ENCODE results near the gene NARS2.

DNA sequence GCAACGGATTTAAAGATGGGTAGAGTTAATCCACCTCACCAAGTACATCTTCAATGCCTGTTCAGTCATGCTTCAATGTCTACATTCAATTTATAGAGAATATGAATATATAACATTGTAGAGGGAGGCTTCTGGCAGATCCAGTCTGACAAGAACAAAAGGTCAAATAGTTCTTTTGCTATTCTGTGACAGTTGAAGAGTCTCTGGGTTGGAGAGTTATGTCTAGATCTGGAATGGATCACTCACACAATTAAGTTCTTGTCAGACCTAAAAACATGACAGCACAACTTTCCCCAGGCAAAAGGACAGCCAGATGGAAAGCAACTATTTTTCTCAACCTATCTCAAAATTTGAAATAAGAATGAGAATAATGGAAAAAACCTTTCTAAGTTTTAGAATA lies 141.7 kb downstream of the NARS2 start:
- TF ChIP-seq, protein P1, sequence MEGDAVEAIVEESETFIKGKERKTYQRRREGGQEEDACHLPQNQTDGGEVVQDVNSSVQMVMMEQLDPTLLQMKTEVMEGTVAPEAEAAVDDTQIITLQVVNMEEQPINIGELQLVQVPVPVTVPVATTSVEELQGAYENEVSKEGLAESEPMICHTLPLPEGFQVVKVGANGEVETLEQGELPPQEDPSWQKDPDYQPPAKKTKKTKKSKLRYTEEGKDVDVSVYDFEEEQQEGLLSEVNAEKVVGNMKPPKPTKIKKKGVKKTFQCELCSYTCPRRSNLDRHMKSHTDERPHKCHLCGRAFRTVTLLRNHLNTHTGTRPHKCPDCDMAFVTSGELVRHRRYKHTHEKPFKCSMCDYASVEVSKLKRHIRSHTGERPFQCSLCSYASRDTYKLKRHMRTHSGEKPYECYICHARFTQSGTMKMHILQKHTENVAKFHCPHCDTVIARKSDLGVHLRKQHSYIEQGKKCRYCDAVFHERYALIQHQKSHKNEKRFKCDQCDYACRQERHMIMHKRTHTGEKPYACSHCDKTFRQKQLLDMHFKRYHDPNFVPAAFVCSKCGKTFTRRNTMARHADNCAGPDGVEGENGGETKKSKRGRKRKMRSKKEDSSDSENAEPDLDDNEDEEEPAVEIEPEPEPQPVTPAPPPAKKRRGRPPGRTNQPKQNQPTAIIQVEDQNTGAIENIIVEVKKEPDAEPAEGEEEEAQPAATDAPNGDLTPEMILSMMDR (IDR thresholded peaks at IDR 0.05; ENCODE audit: low read length): no peak
- no peak for TF ChIP-seq EZH2 (optimal IDR thresholded peaks at IDR 0.05; ENCODE audit: low read depth, low read length)
